GM23338 (cell line): ENCODE measurements around the gene AUH. TPM values are rescaled to one million over a fixed set of nuclear protein-coding genes. Genes with fewer than 3 reads are reported as not detected.

Source experiments
- ATAC-seq: fragments of 200-7000 bp; cut with Tn5 transposase; 3 replicates; pipeline ENCODE4 v1.9.1; 2020
- DNase-seq: peaks from one replicate; pipeline ENCODE4 v3.0.0-alpha.2; 2015; ENCODE audit warnings: low spot score
- H2AFZ ChIP-seq: fragments of 200-600 bp; sonication (generic); 2 replicates; pipeline ENCODE4 v1.8.0; 2016; ENCODE audit warnings: antibody characterized with exemption, mild to moderate bottlenecking, moderate library complexity
- H3F3A ChIP-seq: fragments of 200-600 bp; sonication (generic); replicated peaks from 2 replicates; pipeline ENCODE4 v1.8.0; 2017; ENCODE audit warnings: antibody characterized with exemption, mixed run types, low read depth
- H3K27ac ChIP-seq: fragments of 200-600 bp; sonication (generic); 2 replicates; pipeline ENCODE4 v1.6.1; 2016; ENCODE audit warnings: low read depth
- H3K27me3 ChIP-seq: fragments of 200-600 bp; sonication (generic); 2 replicates; pipeline ENCODE4 v1.8.0; 2016; ENCODE audit warnings: mild to moderate bottlenecking, mixed run types, moderate library complexity; ENCODE audit not compliant: insufficient read depth
- H3K36me3 ChIP-seq: fragments of 200-600 bp; sonication (generic); 2 replicates; pipeline ENCODE4 v1.8.0; 2016; ENCODE audit warnings: mild to moderate bottlenecking; ENCODE audit not compliant: insufficient read depth
- H3K4me1 ChIP-seq: fragments of 200-600 bp; sonication (generic); 2 replicates; pipeline ENCODE4 v1.8.0; 2016; ENCODE audit warnings: mild to moderate bottlenecking, moderate library complexity; ENCODE audit not compliant: insufficient read depth
- H3K4me2 ChIP-seq: fragments of 200-600 bp; sonication (generic); 2 replicates; pipeline ENCODE4 v1.7.1; 2017; ENCODE audit warnings: mixed run types
- H3K4me3 ChIP-seq: fragments of 200-600 bp; sonication (generic); 2 replicates; pipeline ENCODE4 v1.6.1; 2016; ENCODE audit warnings: mixed run types
- H3K79me2 ChIP-seq: fragments of 200-600 bp; sonication (generic); replicated peaks from 2 replicates; pipeline ENCODE4 v1.8.0; 2017; ENCODE audit warnings: mild to moderate bottlenecking; ENCODE audit not compliant: insufficient read depth
- H3K9me2 ChIP-seq: fragments of 200-600 bp; sonication (generic); 2 replicates; pipeline ENCODE4 v1.8.0; 2017; ENCODE audit not compliant: insufficient read depth
- H4K20me1 ChIP-seq: fragments of 200-600 bp; sonication (generic); replicated peaks from 2 replicates; pipeline ENCODE4 v1.8.0; 2017; ENCODE audit warnings: mild to moderate bottlenecking; ENCODE audit not compliant: insufficient read depth
- H3K27ac Mint-ChIP-seq: 2 replicates; pipeline ENCODE4 v1.8.0; 2020; ENCODE audit warnings: inconsistent platforms, mild to moderate bottlenecking, moderate library complexity, mixed read lengths
- H3K27me3 Mint-ChIP-seq: 3 replicates; pipeline ENCODE4 v1.8.0; 2022; ENCODE audit warnings: low read depth, mild to moderate bottlenecking, moderate library complexity, mixed read lengths, inconsistent platforms; ENCODE audit not compliant: insufficient read depth, poor library complexity
- H3K36me3 Mint-ChIP-seq: 3 replicates; pipeline ENCODE4 v1.8.0; 2021; ENCODE audit warnings: low read depth, mild to moderate bottlenecking, inconsistent platforms, moderate library complexity, mixed read lengths
- H3K4me1 Mint-ChIP-seq: 3 replicates; pipeline ENCODE4 v1.8.0; 2020; ENCODE audit warnings: mild to moderate bottlenecking, inconsistent platforms, mixed read lengths
- H3K4me3 Mint-ChIP-seq: 3 replicates; pipeline ENCODE4 v1.8.0; 2021; ENCODE audit warnings: moderate library complexity, mild to moderate bottlenecking, inconsistent platforms, mixed read lengths
- H3K9me3 Mint-ChIP-seq: 3 replicates; pipeline ENCODE4 v1.8.0; 2020; ENCODE audit warnings: moderate library complexity, mild to moderate bottlenecking, inconsistent platforms, mixed read lengths
- CREB1 ChIP-seq: fragments of 250-450 bp; sonication (Bioruptor Pico); IDR thresholded peaks from 2 replicates; pipeline ENCODE4 v1.5.0; 2020; ENCODE audit warnings: low read depth, mild to moderate bottlenecking, moderate library complexity
- CTCF ChIP-seq, 2 experiments: fragments of 200-600 bp in 1 of 2; sonication (generic) in 1 of 2; conservative IDR thresholded peaks; 2 replicates each; pipeline versions ENCODE4 v1.5.1 to v1.6.1; 2016 to 2017; ENCODE audit warnings: antibody characterized with exemption in 2 of 2, low read depth in 2 of 2, mild to moderate bottlenecking in 2 of 2, moderate library complexity in 1 of 2
- ETS1 ChIP-seq: IDR thresholded peaks from 2 replicates; pipeline ENCODE4 v1.6.1; 2016; ENCODE audit warnings: antibody characterized with exemption
- EZH2 ChIP-seq: fragments of 200-600 bp; sonication (generic); IDR thresholded peaks from one replicate; pipeline ENCODE4 v1.8.0; 2017; ENCODE audit warnings: antibody characterized with exemption, mild to moderate bottlenecking, low read depth; ENCODE audit not compliant: unreplicated experiment
- EZH2phosphoT487 ChIP-seq: fragments of 200-600 bp; sonication (generic); IDR thresholded peaks from one replicate; pipeline ENCODE4 v1.8.1; 2018; ENCODE audit warnings: antibody characterized with exemption; ENCODE audit not compliant: unreplicated experiment
- JUNB ChIP-seq: IDR thresholded peaks from one replicate; pipeline ENCODE4 v1.6.1; 2016; ENCODE audit warnings: antibody characterized with exemption; ENCODE audit not compliant: unreplicated experiment
- NANOG ChIP-seq: IDR thresholded peaks from 2 replicates; pipeline ENCODE4 v1.6.1; 2016; ENCODE audit warnings: antibody characterized with exemption, borderline replicate concordance
- POLR2AphosphoS5 ChIP-seq: IDR thresholded peaks from 2 replicates; pipeline ENCODE4 v1.6.1; 2016; ENCODE audit warnings: antibody characterized with exemption, low read depth
- REST ChIP-seq: IDR thresholded peaks from one replicate; pipeline ENCODE4 v1.6.1; 2018; ENCODE audit warnings: antibody characterized with exemption; ENCODE audit not compliant: unreplicated experiment
- STAT1 ChIP-seq: IDR thresholded peaks from one replicate; pipeline ENCODE4 v1.6.1; 2016; ENCODE audit warnings: antibody characterized with exemption; ENCODE audit not compliant: unreplicated experiment
- ZNF114 ChIP-seq: fragments of 250-450 bp; sonication (Bioruptor Pico); IDR thresholded peaks from 2 replicates; pipeline ENCODE4 v1.5.0; 2020; ENCODE audit warnings: mild to moderate bottlenecking, moderate library complexity
- ZNF331 ChIP-seq: fragments of 250-450 bp; sonication (Bioruptor Pico); IDR thresholded peaks from 2 replicates; pipeline ENCODE4 v1.5.0; 2020; ENCODE audit warnings: low read depth, mild to moderate bottlenecking, moderate library complexity
- ZNF462 ChIP-seq: fragments of 250-450 bp; sonication (Bioruptor Pico); IDR thresholded peaks from 2 replicates; pipeline ENCODE4 v1.5.0; 2020; ENCODE audit warnings: mild to moderate bottlenecking, moderate library complexity
- polyA plus RNA-seq: library from polyadenylated mRNA; unstranded; fragments of >200 nt; fragmentation: Nextera tagmentation; extraction: Ambion mirVana; gene quantifications from 2 replicates; pipeline ENCODE4 v1.2.1, GENCODE V29; 2016
- total RNA-seq: library from RNA; depleted of rRNA; stranded (reverse); fragments of >200 nt; shearing (Covaris generic); gene quantifications from 2 replicates; pipeline ENCODE4 v1.2.3, GENCODE V29; 2014

AUH gene
- total and polyA plus RNA-seq, 2 experiments from 2014 or later, result 28.8 to 34.2 TPM

- Mint-ChIP-seq H3K4me3 (no peak overlapping the region), H3K4me1 (no peaks in the 10 kb centered on the region), H3K27me3 (peaks cover 3% of the 10 kb centered on the region), H3K9me3 (peaks cover 6% of the 10 kb centered on the region; the same call in 2 of the 3 replicates), H3K36me3 (no peaks in the 10 kb centered on the region), H3K27ac (no peak overlapping the region)
- no peaks in the 10 kb centered on the region for H3F3A ChIP-seq
- H4K20me1 ChIP-seq, result no peaks in the 10 kb centered on the region
- H3K9me2 ChIP-seq, result no peaks in the 10 kb centered on the region
- no peak overlapping the region for H3K4me2 ChIP-seq
- DNase-seq (no peak), ATAC-seq (no peak)
- TF ChIP-seq ETS1 (no peak), ZNF114 (CRISPR knock-in tag) (no peak), NANOG (no peak), EZH2phosphoT487 (no peak), POLR2AphosphoS5 (no peak), CREB1 (CRISPR knock-in tag) (no peak), STAT1 (no peak), ZNF331 (CRISPR knock-in tag) (no peak), JUNB (no peak), CTCF (conservative IDR thresholded peaks at IDR 0.05; ENCODE audit: low read depth in 2 of 2) (no peak), EZH2 (no peak), ZNF462 (CRISPR knock-in tag) (no peak), REST (no peak)
- H3K27ac ChIP-seq, result no peak overlapping the region
- H2AFZ ChIP-seq, result no peak overlapping the region
- H3K27me3 ChIP-seq, result no peaks in the 10 kb centered on the region
- H3K79me2 ChIP-seq, result no peaks in the 10 kb centered on the region
- no peak overlapping the region for H3K4me3 ChIP-seq
- no peaks in the 10 kb centered on the region for H3K36me3 ChIP-seq
- H3K4me1 ChIP-seq, result no peaks in the 10 kb centered on the region
These were observed 17.7 kb upstream of the AUH start for GRCh38 chr9:91379426-91379825.
